GM19324 (cell line): ENCODE measurements around the gene SLC38A7.
"Not testable (repeated sequence)": the region's sequence is repeated elsewhere in the genome, so short reads cannot be mapped to it uniquely, and the experiment has no call there.

Source experiments
- ATAC-seq: cut with Tn5 transposase; IDR thresholded peaks from one replicate; pipeline ENCODE4 v1.9.1; 2021; ENCODE audit warnings: mild to moderate bottlenecking, moderate library complexity; ENCODE audit not compliant: unreplicated experiment, low FRiP score

The SLC38A7 gene, protein sequence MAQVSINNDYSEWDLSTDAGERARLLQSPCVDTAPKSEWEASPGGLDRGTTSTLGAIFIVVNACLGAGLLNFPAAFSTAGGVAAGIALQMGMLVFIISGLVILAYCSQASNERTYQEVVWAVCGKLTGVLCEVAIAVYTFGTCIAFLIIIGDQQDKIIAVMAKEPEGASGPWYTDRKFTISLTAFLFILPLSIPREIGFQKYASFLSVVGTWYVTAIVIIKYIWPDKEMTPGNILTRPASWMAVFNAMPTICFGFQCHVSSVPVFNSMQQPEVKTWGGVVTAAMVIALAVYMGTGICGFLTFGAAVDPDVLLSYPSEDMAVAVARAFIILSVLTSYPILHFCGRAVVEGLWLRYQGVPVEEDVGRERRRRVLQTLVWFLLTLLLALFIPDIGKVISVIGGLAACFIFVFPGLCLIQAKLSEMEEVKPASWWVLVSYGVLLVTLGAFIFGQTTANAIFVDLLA

DNA sequence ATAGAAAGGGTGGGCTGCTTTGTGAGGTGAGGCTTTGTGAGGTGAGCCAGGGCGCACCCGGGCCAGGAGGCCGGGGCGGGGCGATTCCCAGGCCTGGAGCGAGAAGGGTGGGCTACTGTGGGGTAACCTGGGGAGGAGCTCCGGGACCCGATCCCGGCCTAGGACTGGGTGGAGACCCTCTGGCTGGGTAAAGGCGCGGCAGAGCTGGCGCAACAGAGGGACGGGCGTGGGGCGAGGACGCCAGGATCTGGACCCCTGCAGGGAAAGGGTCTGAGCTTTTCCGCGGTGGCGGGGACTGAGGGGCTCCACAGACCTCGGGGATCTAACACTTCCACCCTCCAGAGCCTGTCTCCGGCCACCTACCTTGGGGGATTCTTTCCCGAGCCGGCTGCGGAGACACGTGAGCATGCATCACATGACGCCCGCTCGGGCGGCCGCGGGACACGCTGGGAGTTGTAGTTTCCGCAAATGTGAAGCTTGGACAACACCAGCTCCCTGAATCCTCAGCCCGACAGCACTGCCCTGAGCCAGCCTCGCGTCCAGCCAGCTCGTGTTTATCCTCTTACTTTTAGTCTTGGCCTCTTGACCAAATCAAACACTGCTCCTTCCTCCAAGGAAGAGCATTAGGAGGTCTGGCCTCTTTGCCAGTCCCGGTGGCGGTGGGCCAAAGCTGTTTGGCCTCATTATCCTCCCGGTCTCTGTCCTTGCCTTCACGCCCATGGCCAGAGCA is at the start of gene SLC38A7:
SLC38A7 (minus strand) TSS at position 417 of the 730 bp plus-strand sequence. CDS start 4,644 bp downstream, outside the sequence.
- peak; percentile 96 for ATAC-seq

DNA sequence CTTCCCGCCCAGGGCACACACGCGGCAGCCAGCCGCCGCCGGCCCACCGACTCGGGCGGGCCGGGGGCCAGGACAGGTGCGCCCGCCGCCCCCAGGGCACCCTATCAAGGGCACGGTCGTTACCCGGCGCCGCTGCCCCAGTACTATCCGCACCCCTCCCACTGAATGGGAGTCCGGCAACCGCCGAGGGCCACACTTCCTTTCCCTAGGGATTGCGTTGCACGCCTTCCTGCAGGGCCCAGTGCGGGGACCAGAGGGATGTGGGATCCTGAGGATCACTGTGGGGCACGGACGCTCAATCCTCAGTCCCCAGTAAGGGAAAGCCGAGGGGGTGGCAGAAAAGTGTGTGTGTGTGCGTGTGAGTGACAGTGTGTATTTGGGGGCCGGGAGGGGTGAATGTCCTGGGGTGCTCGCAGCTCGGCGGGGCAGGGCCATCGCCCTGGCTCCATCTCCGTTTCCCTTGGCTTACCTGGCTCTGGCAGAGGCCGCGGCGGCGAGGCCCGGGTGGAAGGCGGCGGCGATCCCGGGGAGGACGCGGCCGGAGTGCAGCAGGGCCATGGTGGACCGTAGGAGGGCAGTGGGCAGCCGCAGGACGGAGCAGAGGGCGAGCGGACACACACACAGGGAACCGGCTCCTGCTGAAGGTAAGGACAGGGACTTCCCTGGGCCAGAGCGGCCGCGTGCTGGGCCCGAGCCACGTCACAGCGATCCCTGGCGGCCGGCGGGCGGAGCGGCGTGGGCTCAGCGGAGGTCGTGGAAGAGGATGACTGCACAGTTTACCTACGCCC is 49.3 kb upstream of the SLC38A7 start, which contains the start of gene GOT2:
GOT2 (minus strand) TSS at position 646 of the 788 bp plus-strand sequence; CDS start at position 558, 88 bp downstream.
- ATAC-seq, result peak; percentile 95

DNA sequence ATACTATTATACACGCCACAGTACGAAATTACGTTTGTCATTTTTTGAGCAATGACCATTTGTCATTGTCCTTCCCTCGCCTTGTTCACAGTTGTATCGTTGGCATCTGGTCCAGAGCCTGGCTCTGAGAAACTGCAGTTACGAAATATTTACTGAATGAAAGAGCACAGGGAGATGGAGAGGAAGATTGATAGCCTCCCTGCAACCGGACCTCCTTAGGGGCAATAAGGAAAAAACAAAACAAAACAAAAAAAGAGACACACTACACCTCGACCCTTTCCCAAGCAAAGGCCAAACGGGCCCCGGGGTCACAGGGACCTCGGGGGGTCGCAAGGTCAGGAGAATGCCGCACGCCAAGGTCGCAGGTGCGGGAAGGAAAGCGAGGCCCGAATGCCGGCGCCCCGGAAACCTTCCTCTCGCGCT is 48.7 kb upstream of the SLC38A7 start:
- ATAC-seq, result no peak

DNA sequence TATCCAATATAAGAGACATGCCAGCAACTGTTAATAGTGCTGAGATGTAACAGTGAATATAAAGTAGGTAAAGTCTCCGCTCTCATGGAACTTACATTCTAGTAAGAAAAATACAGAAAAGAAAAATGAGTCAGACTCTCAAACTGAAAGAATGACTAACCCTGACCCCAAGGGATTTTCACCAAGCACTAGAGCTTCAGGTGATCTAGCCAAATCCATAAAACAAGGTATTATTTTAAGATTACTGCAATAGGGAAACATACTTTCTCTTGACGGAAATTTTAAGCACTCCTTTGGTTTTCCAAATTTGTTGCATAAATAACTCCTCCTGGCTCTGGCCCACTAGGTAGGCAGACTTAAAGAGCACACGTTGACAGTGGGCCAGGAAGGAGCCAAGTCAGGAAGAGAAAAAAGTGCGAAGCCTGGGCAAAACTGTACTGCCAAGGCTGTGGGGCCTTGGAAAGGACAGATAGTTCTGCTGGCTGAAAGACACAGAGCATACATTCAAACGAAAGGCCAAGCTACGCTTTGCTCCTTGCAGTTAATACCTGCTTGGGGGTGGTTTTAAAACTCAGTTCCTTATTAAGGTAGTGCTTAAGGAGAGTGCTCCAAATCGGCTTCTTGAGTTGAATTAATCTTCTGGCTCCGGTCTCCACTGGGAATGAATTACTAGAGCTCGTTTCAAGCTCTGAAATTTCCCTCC is 48.1 kb upstream of the SLC38A7 start:
- no peak for ATAC-seq

DNA sequence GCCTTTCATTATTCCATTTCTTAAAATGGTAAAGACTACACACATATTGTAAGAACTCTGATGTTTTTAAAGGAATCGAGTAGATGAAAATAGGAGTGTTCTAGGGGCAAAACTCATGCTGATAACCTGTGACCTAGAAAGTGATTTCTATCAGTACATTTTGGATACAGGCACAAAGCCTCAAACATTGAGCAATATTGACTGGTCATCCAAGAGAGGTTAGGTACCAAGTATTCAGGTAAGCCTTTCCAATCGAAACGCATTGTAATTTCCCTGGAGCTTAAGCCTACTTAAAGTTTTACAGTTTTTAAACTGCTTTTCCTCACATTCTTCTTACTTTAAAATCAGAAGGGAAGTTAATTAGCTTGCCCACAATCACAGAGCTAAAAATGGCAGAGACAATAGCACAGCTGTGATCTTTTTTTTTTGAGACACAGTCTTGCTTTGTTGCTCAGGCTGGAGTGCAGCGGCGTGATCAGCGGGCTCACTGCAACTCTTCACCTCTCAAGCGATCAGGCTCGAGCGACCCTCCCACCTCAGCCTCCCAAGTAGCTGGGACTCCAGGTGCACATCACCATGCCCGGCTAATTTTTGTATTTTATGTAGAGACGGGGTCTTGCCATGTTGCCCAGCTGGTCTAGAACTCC is 46.3 kb upstream of the SLC38A7 start:
- ATAC-seq, result no peak

DNA sequence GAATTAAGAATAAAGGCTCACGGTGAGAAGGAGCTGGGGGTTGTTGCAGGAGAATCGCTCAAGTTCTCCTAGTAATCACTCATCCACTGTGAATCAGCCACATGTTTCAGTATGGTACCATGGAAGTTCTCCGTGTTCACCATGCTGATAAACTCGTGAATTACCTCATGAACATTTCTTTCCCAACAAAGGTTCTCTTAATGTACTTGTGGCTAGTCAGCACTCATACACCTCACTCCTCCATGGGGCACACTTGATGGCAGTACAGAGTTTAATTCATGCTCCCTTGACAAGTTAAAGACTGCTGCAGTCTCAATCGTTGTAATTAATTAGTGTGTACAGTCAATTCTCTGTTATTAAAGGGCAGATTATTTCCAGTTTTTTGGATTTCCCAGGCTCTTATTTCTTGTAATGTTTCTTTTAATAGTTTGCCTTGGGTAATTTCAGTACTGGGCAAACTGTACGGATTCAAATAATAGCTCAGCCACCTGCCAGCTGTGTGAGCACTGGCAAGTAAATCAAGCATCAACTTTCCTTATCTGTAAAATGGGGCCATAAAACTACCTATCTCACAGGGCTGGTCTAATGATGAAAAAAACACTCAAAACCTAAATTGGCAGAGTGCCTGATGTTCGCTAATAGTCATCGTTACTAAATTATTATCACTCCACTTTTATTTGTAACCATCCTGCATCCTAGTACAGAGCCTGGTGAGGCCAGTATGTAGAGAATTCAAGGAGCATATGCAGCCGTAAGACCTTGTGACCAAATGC is 43.4 kb upstream of the SLC38A7 start:
- no peak for ATAC-seq

DNA sequence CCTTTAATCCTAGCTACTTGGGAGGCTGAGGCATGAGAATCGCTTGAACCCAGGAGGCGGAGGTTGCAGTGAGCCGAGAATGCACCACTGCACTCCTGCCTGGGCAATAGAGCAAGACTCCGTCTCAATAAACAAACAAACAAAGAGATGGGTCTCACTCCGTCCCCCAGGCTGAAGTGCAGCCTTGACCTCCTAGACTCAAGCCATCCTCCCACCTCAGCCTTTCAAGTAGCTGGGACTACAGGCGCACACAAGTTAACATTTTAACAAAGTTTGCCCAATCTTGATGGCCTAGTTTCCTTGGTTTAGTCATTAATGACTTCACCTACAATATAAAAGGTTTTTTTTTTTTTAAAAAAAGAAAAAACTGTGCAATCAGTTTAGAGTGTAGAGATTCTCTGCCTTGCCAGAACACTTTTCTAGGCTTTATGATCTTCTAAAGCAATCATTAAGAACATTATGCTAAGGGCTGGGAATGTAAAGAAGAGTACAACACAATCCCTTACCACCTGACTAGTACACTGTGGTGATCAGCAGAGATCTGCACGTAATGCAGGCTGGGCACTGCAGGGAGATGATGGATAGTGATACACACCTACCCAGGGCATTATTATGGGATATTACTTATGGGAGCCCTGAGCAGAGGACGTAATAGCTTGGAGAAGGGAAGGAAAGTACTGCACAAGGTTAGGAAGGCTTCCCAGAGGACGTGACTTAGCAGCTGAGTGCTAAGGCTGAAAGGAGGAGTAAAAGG is 42.6 kb upstream of the SLC38A7 start:
- ATAC-seq, result no peak

DNA sequence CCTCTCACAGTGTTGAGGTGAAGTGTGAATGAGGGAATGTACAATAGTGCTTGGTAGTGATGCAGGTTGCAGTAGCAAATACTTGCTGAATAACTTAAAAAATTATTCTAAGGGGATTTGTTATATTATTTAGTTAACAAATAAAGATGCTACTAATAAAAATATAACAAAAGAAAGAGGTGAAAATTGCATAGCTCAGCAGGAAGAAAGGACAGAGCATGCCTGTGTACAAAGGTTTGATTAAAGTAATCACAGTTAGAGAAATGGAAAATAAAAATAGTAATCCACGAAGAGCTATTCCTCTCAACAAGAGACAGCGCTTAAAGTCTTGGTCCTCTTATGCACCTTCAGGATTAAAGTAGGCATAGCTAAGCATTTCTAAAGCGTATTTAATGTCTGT is 38.5 kb upstream of the SLC38A7 start:
- no peak for ATAC-seq

DNA sequence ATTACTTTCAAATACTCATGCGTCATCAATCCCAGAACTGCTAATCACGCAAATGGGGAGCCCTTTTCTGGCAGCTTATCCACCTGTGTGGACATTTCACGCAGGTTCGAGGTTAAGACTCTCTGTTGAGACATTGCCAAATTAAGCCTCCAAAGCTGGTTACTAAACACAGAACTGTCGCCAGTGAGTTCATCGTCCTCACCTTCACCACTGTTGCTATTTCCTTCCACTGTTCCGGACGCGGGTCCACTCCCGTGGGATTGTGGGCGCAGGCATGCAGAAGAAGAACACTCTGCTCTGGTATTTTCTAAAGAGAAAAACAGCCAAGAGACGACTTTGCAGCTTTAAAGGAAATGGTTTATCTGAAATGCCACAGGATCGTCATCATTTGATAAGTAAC is 33.4 kb upstream of the SLC38A7 start:
- ATAC-seq, result no peak

DNA sequence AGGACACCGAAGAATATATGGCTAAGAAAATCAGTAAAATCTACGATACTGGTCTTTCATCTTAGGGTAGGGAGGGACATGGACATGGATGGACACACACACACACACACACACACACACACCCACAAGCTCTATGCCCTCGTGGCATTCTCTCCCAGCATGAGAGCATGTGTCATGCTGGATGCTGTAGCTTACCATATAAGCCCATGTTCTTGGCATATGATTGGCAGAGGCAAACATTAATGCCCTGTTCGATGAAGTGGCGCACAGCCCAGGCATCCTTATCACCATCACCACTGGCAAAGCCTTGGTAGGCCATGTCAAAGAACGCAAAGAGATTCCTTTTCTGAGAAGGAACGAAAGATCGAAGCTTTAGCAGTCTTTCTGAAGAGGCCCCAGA is 31.9 kb upstream of the SLC38A7 start:
- ATAC-seq, result no peak

DNA sequence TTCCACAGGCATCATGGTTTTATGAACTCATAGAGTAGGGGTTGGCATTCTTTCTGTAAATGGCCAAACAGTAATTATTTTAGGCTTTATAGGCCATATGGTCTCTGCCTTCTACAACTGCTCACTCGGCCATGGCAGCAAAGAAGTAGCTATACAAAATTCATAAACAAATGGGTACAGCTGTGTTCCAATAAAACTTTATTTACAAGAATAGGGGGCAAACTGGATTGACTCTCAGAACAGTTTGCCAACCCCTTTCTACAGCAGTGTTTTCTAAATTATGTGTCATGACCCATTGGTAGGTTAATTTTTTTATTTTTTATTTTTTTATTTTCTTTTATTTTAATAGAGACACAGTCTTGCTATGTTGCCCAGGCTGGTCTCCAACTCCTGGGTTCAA is 29.2 kb upstream of the SLC38A7 start:
- no peak for ATAC-seq

DNA sequence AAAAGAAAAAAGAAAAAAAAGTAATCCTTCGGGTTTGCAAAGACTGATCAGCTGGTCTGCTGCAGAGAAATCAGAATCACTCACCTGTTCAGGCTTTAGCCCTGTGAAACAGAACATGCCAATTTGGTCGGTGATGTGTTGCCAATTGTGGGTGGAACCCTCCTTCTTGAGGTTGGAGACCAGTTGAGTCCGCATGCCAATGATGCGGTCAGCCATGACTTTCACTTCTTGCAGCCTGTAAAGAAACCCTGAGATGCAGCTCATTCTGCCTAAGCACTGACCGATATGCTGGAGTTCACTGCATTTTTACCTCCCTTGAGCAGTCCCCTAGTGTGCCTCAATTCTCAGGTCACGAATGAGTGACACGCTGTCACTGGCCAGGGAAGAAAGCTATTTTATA is 24.8 kb upstream of the SLC38A7 start:
- ATAC-seq, result no peak

DNA sequence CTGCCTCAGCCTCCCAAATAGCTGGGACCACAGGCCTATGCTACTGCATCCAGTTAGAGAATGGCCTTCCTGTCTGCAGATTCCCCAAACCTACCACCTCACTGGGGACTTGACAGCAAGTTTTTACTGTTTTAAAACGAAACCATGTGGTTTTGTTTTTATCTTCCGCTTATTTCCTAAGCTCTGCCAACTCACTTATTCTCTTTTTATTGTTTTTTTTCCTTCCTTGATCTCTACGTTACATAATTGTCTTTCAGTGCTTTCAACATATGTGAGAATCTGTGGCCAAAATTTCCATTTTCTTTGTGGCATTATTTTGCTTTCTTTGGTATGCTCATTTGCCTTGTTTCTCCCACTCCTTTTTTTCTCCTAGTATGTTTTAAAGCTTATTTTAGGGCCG is 14.6 kb upstream of the SLC38A7 start:
- ATAC-seq, result no peak

DNA sequence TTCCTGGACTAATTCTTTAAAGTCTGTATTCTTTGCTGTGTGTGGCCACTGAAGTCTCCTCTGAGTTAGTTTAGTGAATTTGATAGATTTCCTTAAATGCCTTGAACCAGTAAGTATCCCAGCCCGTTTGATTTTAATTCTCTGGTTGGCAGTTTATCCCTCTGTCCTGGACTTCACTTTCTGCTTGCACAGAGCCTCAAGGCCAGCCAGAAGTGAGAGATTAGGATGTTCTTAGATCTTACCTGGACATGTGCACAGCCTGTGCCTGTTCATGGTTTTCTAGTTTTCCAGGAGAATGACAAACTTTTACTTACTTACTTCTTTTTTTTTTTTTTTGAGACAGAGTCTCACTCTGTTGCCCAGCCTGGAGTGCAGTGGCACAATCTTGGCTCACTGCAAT is 10.8 kb upstream of the SLC38A7 start:
- no peak for ATAC-seq

DNA sequence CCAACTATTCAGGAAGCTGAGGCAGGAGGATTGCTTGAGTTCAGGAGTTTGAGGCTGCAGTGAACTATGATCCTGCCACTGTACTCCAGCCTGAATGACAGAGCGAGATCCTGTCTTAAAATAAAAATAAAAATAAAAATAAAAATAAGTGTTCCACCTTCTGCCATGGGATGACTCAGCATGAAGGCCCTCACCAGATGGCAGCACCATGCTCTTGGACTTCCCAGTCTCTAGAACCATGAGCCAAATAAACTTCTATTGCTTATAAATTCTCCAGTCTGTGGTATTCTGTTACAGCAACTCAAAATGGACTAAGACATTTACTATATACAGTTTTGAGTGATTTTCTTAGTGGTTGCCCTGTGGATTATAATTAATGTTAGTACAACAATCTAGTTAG is 7.9 kb upstream of the SLC38A7 start:
- ATAC-seq, result no peak

DNA sequence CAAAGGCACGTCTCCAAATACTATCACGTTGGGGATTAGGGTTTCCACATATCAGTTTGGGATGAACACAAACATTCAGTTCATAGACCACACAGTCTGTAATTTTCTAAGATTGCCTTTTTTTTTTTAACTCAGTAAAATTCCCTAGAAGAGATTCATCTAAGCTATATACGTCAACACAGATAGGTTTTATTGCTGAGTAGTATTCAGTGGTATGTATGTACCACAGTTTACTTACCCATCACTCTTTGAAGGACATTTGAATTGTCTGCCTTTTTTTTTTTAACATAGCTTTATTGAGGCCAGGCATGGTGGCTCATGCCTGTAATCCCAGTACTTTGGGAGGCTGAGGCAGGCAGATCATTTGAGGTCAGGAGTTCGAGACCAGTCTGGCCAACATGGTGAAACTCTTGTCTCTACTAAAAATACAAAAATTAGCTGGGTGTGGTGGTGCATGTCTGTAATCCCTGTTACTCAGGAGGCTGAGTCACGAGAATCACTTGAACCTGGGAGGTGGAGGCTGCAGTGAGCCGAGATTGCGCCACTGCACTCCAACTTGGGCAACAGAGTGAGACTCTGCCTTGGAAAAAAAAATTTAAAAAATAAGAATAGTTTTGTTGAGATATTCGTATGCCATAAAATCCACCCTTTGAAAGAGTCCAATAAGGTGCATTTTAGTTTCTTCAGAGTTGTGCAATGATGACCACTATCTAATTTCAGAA is 2.6 kb upstream of the SLC38A7 start:
- not testable (repeated sequence) for ATAC-seq

DNA sequence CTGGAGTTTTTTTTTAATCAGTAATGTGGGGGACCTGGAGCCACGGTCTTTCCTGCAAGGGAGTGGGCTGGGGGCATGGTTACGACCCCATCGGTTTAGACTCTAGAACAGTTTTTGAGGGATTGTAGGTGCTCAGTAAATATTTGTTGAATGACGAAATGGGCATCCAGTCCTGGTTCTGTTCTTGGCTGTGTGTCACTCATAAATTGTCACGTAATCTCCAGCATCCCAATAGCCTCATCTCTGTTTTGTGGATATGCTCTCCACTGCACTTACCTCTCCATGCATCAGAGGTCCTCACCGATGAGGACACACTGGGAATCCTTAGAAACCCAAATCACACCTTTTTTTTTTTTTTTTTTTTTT is 497 bp upstream of the SLC38A7 start:
- ATAC-seq, result no peak

DNA sequence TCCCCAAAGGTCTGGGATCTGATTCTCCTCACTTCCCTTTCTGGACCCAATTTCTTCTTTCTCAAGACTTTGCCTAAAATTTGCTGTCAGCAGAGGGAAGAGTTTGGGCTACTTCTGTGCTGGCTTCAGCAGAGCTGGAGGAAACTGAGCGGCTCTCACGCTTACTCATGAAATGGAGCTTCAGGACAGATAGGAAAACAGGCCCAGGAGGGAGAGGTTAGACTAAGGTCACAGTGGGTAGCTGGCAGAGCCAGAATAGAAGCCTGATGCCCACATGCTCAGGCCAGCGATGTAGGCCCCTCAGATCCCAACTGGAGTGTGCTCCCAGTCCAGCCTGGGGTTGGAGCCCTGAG is 593 bp downstream of the SLC38A7 start:
- ATAC-seq, result no peak
